CD4-positive, alpha-beta T cell (primary cell): ENCODE measurements around the gene CTAGE1. TPM values are rescaled to one million over a fixed set of nuclear protein-coding genes. Genes with fewer than 3 reads are reported as not detected.

Source experiments
- ATAC-seq: fragments of 200-7000 bp; cut with Tn5 transposase; one replicate; pipeline ENCODE4 v1.10.0; 2022; ENCODE audit warnings: mild to moderate bottlenecking; ENCODE audit not compliant: poor library complexity
- CTCF ChIA-PET: fragments of 350-600 bp; sonication (Branson Sonifier 250); formaldehyde crosslinking; loops from one replicate; lab custom pipeline; 2021; ENCODE audit warnings: antibody characterized with exemption, inconsistent platforms; lab: Charles Lee
- POLR2A ChIA-PET: fragments of 350-600 bp; sonication (Branson Sonifier 250); formaldehyde crosslinking; loops from one replicate; lab custom pipeline; 2021; ENCODE audit warnings: antibody characterized with exemption, inconsistent platforms; lab: Charles Lee
- DNase-seq, 14 experiments: peaks; one replicate each; pipeline ENCODE4 v3.0.0-alpha.2; 2013 to 2020; ENCODE audit warnings: mixed read lengths in 2 of 14
- H3K27ac ChIP-seq, 2 donors: one replicate each; pipeline versions ENCODE4 v1.5.1 to v1.7.0; 2013; ENCODE audit warnings: low read length in 2 of 2, low read depth in 1 of 2, mild to moderate bottlenecking in 1 of 2
- H3K27me3 ChIP-seq, 2 experiments: 1 replicate in 1 of 2; 2 replicates in 1 of 2; pipeline versions ENCODE4 v1.6.1 to v1.7.0; 2013; ENCODE audit warnings: low read length in 2 of 2, control low read depth in 1 of 2, mild to moderate bottlenecking in 1 of 2, moderate library complexity in 1 of 2; ENCODE audit not compliant: insufficient read depth in 2 of 2, control insufficient read depth in 1 of 2
- H3K36me3 ChIP-seq: one replicate; pipeline ENCODE4 v1.6.1; 2013; ENCODE audit warnings: low read length, control low read depth; ENCODE audit not compliant: insufficient read depth
- H3K4me1 ChIP-seq: one replicate; pipeline ENCODE4 v1.6.1; 2013; ENCODE audit warnings: low read length, control low read depth; ENCODE audit not compliant: insufficient read depth
- H3K4me3 ChIP-seq: one replicate; pipeline ENCODE4 v1.5.1; 2013; ENCODE audit warnings: mild to moderate bottlenecking, low read length, moderate library complexity
- H3K9me3 ChIP-seq, 2 experiments: 1 replicate in 1 of 2; 2 replicates in 1 of 2; pipeline versions ENCODE4 v1.6.1 to v1.7.0; 2013; ENCODE audit warnings: low read length in 2 of 2, mild to moderate bottlenecking in 2 of 2, control low read depth in 1 of 2, moderate library complexity in 1 of 2; ENCODE audit not compliant: control insufficient read depth in 1 of 2, insufficient read depth in 1 of 2
- H3K27ac Mint-ChIP-seq: one replicate; pipeline ENCODE4 v1.8.0; 2020; ENCODE audit warnings: mixed read lengths
- H3K27me3 Mint-ChIP-seq: one replicate; pipeline ENCODE4 v1.8.0; 2021; ENCODE audit warnings: mixed read lengths
- H3K36me3 Mint-ChIP-seq: one replicate; pipeline ENCODE4 v1.8.0; 2021; ENCODE audit warnings: low read depth, mixed read lengths
- H3K4me1 Mint-ChIP-seq: one replicate; pipeline ENCODE4 v1.8.0; 2021; ENCODE audit warnings: low read depth, mixed read lengths
- H3K4me3 Mint-ChIP-seq: one replicate; pipeline ENCODE4 v1.8.0; 2020; ENCODE audit warnings: mild to moderate bottlenecking, mixed read lengths
- H3K9me3 Mint-ChIP-seq: one replicate; pipeline ENCODE4 v1.8.0; 2020; ENCODE audit warnings: mixed read lengths
- CTCF ChIP-seq: fragments of 200-600 bp; IDR thresholded peaks from one replicate; pipeline ENCODE4 v1.8.0; 2022; ENCODE audit warnings: antibody characterized with exemption, mild to moderate bottlenecking
- intact Hi-C, 2 experiments: fragments of 100-400 bp; cut with DNase I in 1 of 2; cut with micrococcal nuclease in 1 of 2; formaldehyde crosslinking; loops; one replicate each; pipeline versions ENCODE4 v1.15.1 to v1.9.0; 2023 to 2025; cut with DNase I, micrococcal nuclease
- total RNA-seq, 174 experiments: library from RNA in 2 of 174; stranded (reverse) in 2 of 174; gene quantifications; one replicate each; pipeline ENCODE4 v1.2.3 and lab custom pipeline; 2021 to 2026

CTAGE1 gene
- total RNA-seq, 2 experiments from 2014 or later = not detected

- Mint-ChIP-seq H3K27ac (no peak overlapping the region), H3K4me3 (no peak overlapping the region), H3K9me3 (no peaks in the 10 kb centered on the region), H3K36me3 (no peaks in the 10 kb centered on the region), H3K4me1 (no peaks in the 10 kb centered on the region), H3K27me3 (peaks cover 8% of the 10 kb centered on the region)
- DNase-seq (no peak), ATAC-seq (no peak)
- ChIA-PET POLR2A (no interaction called here), CTCF (no interaction called here)
- Histone ChIP-seq H3K27ac (no peak overlapping the region), H3K4me3 (no peak overlapping the region), H3K9me3 (no peaks in the 10 kb centered on the region), H3K27me3 (no peaks in the 10 kb centered on the region), H3K4me1 (peaks cover 2% of the 10 kb centered on the region), H3K36me3 (no peaks in the 10 kb centered on the region)
- intact Hi-C loops = no loop called here
- TF ChIP-seq CTCF = no peak
Measured at GRCh38 chr18:22455425-22456115, 37.9 kb upstream of the CTAGE1 start.

GRCh38 chr18:22453315-22453714 is 35.6 kb upstream of the CTAGE1 start:
- no peak for DNase-seq
- ChIA-PET CTCF (no interaction called here), POLR2A (no interaction called here)
- Mint-ChIP-seq H3K27me3 (peaks cover 8% of the 10 kb centered on the region), H3K9me3 (peaks cover 12% of the 10 kb centered on the region), H3K27ac (no peak overlapping the region), H3K4me3 (no peak overlapping the region), H3K4me1 (no peaks in the 10 kb centered on the region), H3K36me3 (no peaks in the 10 kb centered on the region)
- no peak for ATAC-seq
- H3K27me3 ChIP-seq = no peaks in the 10 kb centered on the region
- intact Hi-C loops = no loop called here
- H3K4me1 ChIP-seq = peaks cover 2% of the 10 kb centered on the region
- H3K9me3 ChIP-seq = no peaks in the 10 kb centered on the region
- H3K36me3 ChIP-seq = no peaks in the 10 kb centered on the region
- H3K27ac ChIP-seq = no peak overlapping the region
- TF ChIP-seq CTCF = no peak
- no peak overlapping the region for H3K4me3 ChIP-seq

GRCh38 chr18:22452226-22452668 is 34.5 kb upstream of the CTAGE1 start:
- no peaks in the 10 kb centered on the region for H3K36me3 ChIP-seq
- no peak overlapping the region for H3K27ac ChIP-seq
- no peak for TF ChIP-seq CTCF
- H3K9me3 ChIP-seq = no peaks in the 10 kb centered on the region
- Mint-ChIP-seq H3K9me3 (peaks cover 12% of the 10 kb centered on the region), H3K27ac (no peak overlapping the region), H3K27me3 (peaks cover 8% of the 10 kb centered on the region), H3K4me1 (no peaks in the 10 kb centered on the region), H3K36me3 (no peaks in the 10 kb centered on the region), H3K4me3 (no peak overlapping the region)
- no peak overlapping the region for H3K4me3 ChIP-seq
- ATAC-seq = no peak
- POLR2A ChIA-PET = no interaction called here
- intact Hi-C loops = no loop called here
- CTCF ChIA-PET = no interaction called here
- no peak for DNase-seq
- peaks cover 2% of the 10 kb centered on the region for H3K4me1 ChIP-seq
- H3K27me3 ChIP-seq = no peaks in the 10 kb centered on the region
